ENCODE data around the gene SPDEF.

Gene SPDEF

DNA sequence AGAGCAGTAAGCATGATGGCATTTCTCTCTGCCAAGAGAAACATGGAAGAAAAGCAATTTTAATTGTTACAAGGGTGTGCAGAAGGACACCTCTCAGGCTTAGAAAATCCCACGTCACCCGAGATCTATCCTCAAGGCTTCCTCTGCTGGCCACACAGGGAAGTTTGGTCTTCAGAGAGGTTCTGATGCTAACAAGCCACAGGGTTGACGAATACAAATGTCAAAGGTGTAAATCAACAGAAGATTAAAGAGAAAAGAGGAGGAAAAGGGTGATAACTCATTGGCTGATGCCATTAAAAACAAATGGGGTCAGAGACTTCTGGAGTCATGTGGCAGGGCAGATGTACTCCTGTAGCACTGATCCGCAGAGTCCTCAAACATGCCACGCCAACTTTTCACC, 33.6 kb upstream of the SPDEF start:
- Histone ChIP-seq H2BK12ac (ENCODE audit: low read length) (no peak overlapping the region), H3K9ac (ENCODE audit: low read length) (no peak overlapping the region), H3K36me3 (ENCODE audit: control insufficient read depth in 1 of 2, insufficient read depth in 2 of 2, low read length in 2 of 2) (peaks cover 11 to 15% of the 10 kb centered on the region in 2 experiments), H4K8ac (ENCODE audit: low read depth, low read length) (no peak overlapping the region), H3K4me3 (ENCODE audit: low read depth, low read length) (no peak overlapping the region), H3K27ac (ENCODE audit: low read depth, low read length) (no peak overlapping the region), H3K14ac (ENCODE audit: low read length) (no peak overlapping the region), H2AFZ (ENCODE audit: insufficient read depth, low read length, poor library complexity) (no peak overlapping the region), H4K91ac (ENCODE audit: low read depth, low read length) (no peak overlapping the region), H3K27me3 (ENCODE audit: insufficient read depth, low read length) (no peaks in the 10 kb centered on the region), H3K79me1 (ENCODE audit: low read length) (no peaks in the 10 kb centered on the region), H2BK5ac (ENCODE audit: low read depth, low read length, poor library complexity) (no peak overlapping the region), H3K23ac (ENCODE audit: low read length) (no peak overlapping the region), H3K79me2 (ENCODE audit: control insufficient read depth, insufficient read depth, low read length, poor library complexity) (no peaks in the 10 kb centered on the region), H3K9me3 (ENCODE audit: insufficient read depth, low read depth, low read length) (no peaks in the 10 kb centered on the region), H2AK5ac (ENCODE audit: low read length) (no peak overlapping the region), H3K4ac (ENCODE audit: low read depth, low read length) (no peak overlapping the region), H3K18ac (ENCODE audit: low read length) (no peak overlapping the region), H3K4me1 (ENCODE audit: control insufficient read depth in 1 of 2, insufficient read depth in 2 of 2, low read length in 2 of 2) (no peaks in the 10 kb centered on the region), H2BK120ac (ENCODE audit: insufficient read depth, low read length, poor library complexity) (no peak overlapping the region), H3K4me2 (ENCODE audit: low read length) (no peak overlapping the region), H4K12ac (ENCODE audit: low read depth, low read length) (no peak overlapping the region)
- no peak for DNase-seq
- WGBS (ENCODE audit: extremely low coverage, insufficient coverage, insufficient read length), result no CpG with 5 or more reads among the region's 5 CpGs

DNA sequence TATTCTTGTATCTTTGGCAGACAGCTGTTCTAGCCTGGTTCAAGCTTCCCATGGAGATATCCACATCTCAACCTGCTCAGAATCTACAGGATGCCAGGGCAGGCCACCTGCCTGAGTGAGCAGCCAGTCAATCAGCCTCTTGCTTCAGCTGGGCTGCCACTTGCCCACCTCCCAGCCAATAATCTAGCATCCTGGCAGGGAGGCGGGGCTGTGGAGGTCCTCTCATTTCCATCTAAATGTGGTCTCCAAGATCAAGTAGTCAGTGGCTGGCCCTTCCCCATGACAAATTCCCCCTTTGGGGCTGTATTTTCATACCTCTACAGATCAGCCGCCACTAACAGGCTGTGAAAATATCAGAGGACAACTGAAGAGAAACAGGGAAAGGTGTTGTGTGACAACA, 33.0 kb upstream of the SPDEF start:
- Histone ChIP-seq H3K14ac (ENCODE audit: low read length) (no peak overlapping the region), H2BK120ac (ENCODE audit: insufficient read depth, low read length, poor library complexity) (no peak overlapping the region), H3K27ac (ENCODE audit: low read depth, low read length) (no peak overlapping the region), H3K4me2 (ENCODE audit: low read length) (no peak overlapping the region), H3K23ac (ENCODE audit: low read length) (no peak overlapping the region), H2BK5ac (ENCODE audit: low read depth, low read length, poor library complexity) (no peak overlapping the region), H4K91ac (ENCODE audit: low read depth, low read length) (no peak overlapping the region), H3K4me3 (ENCODE audit: low read depth, low read length) (no peak overlapping the region), H4K12ac (ENCODE audit: low read depth, low read length) (no peak overlapping the region), H3K9ac (ENCODE audit: low read length) (no peak overlapping the region), H3K79me1 (ENCODE audit: low read length) (no peaks in the 10 kb centered on the region), H3K27me3 (ENCODE audit: insufficient read depth, low read length) (no peaks in the 10 kb centered on the region), H2BK12ac (ENCODE audit: low read length) (no peak overlapping the region), H3K79me2 (ENCODE audit: control insufficient read depth, insufficient read depth, low read length, poor library complexity) (no peaks in the 10 kb centered on the region), H3K36me3 (ENCODE audit: control insufficient read depth in 1 of 2, insufficient read depth in 2 of 2, low read length in 2 of 2) (peaks cover 11 to 15% of the 10 kb centered on the region in 2 experiments), H4K8ac (ENCODE audit: low read depth, low read length) (no peak overlapping the region), H2AK5ac (ENCODE audit: low read length) (no peak overlapping the region), H3K4ac (ENCODE audit: low read depth, low read length) (no peak overlapping the region), H3K4me1 (ENCODE audit: control insufficient read depth in 1 of 2, insufficient read depth in 2 of 2, low read length in 2 of 2) (no peaks in the 10 kb centered on the region), H3K9me3 (ENCODE audit: insufficient read depth, low read depth, low read length) (no peaks in the 10 kb centered on the region), H3K18ac (ENCODE audit: low read length) (no peak overlapping the region), H2AFZ (ENCODE audit: insufficient read depth, low read length, poor library complexity) (no peak overlapping the region)
- whole genome bisulfite sequencing (ENCODE audit: extremely low coverage, insufficient coverage, insufficient read length), result no CpG with 5 or more reads among the region's 2 CpGs
- no peak for DNase-seq

DNA sequence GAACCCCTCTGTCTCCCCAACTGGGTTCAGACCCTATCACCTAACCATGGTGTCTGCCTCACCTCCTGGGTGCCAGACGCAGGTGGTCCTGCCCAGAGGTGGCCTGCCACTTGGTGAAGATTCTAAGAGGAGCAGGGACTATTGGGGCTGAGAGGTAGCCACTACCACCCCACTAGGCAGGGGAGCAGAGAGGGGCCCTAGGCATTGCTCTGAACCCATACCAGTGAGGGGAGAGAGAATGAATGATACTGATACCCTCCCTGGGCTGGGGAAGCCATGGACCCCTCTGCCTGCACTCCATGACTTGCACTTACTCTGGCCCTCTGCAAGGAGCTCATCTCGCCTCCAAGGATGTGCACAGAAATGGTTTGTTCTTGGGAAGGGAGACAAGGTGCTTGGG, 31.7 kb upstream of the SPDEF start:
- no peaks in the 10 kb centered on the region for H3K79me2 ChIP-seq (ENCODE audit: control insufficient read depth, insufficient read depth, low read length, poor library complexity)
- DNase-seq, result no peak
- peaks cover 15% of the 10 kb centered on the region in 2 experiments for H3K36me3 ChIP-seq (ENCODE audit: control insufficient read depth in 1 of 2, insufficient read depth in 2 of 2, low read length in 2 of 2)
- no peaks in the 10 kb centered on the region for H3K27me3 ChIP-seq (ENCODE audit: insufficient read depth, low read length)
- no peak overlapping the region for H2AFZ ChIP-seq (ENCODE audit: insufficient read depth, low read length, poor library complexity)
- no peak overlapping the region for H2BK5ac ChIP-seq (ENCODE audit: low read depth, low read length, poor library complexity)
- H2BK12ac ChIP-seq (ENCODE audit: low read length), result no peak overlapping the region
- no peaks in the 10 kb centered on the region for H3K4me1 ChIP-seq (ENCODE audit: control insufficient read depth in 1 of 2, insufficient read depth in 2 of 2, low read length in 2 of 2)
- no peak overlapping the region for H4K91ac ChIP-seq (ENCODE audit: low read depth, low read length)
- H3K27ac ChIP-seq (ENCODE audit: low read depth, low read length), result no peak overlapping the region
- no peak overlapping the region for H4K8ac ChIP-seq (ENCODE audit: low read depth, low read length)
- H3K4me2 ChIP-seq (ENCODE audit: low read length), result no peak overlapping the region
- no peaks in the 10 kb centered on the region for H3K9me3 ChIP-seq (ENCODE audit: insufficient read depth, low read depth, low read length)
- no peak overlapping the region for H3K9ac ChIP-seq (ENCODE audit: low read length)
- H3K4me3 ChIP-seq (ENCODE audit: low read depth, low read length), result no peak overlapping the region
- H3K4ac ChIP-seq (ENCODE audit: low read depth, low read length), result no peak overlapping the region
- H3K79me1 ChIP-seq (ENCODE audit: low read length), result no peaks in the 10 kb centered on the region
- no peak overlapping the region for H3K23ac ChIP-seq (ENCODE audit: low read length)
- no peak overlapping the region for H2BK120ac ChIP-seq (ENCODE audit: insufficient read depth, low read length, poor library complexity)
- WGBS (ENCODE audit: extremely low coverage, insufficient coverage, insufficient read length), result no CpG with 5 or more reads among the region's 2 CpGs
- H3K18ac ChIP-seq (ENCODE audit: low read length), result no peak overlapping the region
- H3K14ac ChIP-seq (ENCODE audit: low read length), result no peak overlapping the region
- no peak overlapping the region for H2AK5ac ChIP-seq (ENCODE audit: low read length)
- no peak overlapping the region for H4K12ac ChIP-seq (ENCODE audit: low read depth, low read length)

DNA sequence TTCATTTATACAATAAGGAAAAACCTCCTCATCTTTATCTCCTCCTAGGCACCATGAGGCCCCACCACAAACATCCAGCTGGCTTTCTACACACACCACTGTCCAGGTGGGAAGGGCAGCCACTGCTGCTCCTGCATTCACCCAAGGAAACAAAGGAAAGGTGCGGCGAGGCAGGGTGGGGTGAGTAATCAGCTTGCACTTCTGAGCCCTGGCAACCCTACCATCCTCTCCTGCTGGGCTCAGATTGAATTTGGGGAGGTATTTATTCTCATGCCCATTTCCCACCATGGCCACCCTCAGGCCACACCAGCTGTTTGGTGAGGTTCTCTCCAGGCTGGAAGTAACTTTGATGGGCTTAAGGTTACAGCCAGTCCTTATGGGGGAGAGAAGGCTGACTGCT, 31.2 kb upstream of the SPDEF start:
- no peak overlapping the region for H3K4me2 ChIP-seq (ENCODE audit: low read length)
- H2BK120ac ChIP-seq (ENCODE audit: insufficient read depth, low read length, poor library complexity), result no peak overlapping the region
- DNase-seq, result no peak
- no peak overlapping the region for H3K18ac ChIP-seq (ENCODE audit: low read length)
- no peak overlapping the region for H3K4ac ChIP-seq (ENCODE audit: low read depth, low read length)
- no peak overlapping the region for H2BK12ac ChIP-seq (ENCODE audit: low read length)
- H2AFZ ChIP-seq (ENCODE audit: insufficient read depth, low read length, poor library complexity), result no peak overlapping the region
- no peaks in the 10 kb centered on the region for H3K79me2 ChIP-seq (ENCODE audit: control insufficient read depth, insufficient read depth, low read length, poor library complexity)
- H3K36me3 ChIP-seq (ENCODE audit: control insufficient read depth in 1 of 2, insufficient read depth in 2 of 2, low read length in 2 of 2), result peaks cover 15% of the 10 kb centered on the region in 2 experiments
- no peak overlapping the region for H3K23ac ChIP-seq (ENCODE audit: low read length)
- H3K9ac ChIP-seq (ENCODE audit: low read length), result no peak overlapping the region
- H3K27me3 ChIP-seq (ENCODE audit: insufficient read depth, low read length), result no peaks in the 10 kb centered on the region
- H3K79me1 ChIP-seq (ENCODE audit: low read length), result no peaks in the 10 kb centered on the region
- WGBS (ENCODE audit: extremely low coverage, insufficient coverage, insufficient read length), result no CpG with 5 or more reads among the region's 2 CpGs
- no peak overlapping the region for H3K27ac ChIP-seq (ENCODE audit: low read depth, low read length)
- no peaks in the 10 kb centered on the region for H3K9me3 ChIP-seq (ENCODE audit: insufficient read depth, low read depth, low read length)
- H3K14ac ChIP-seq (ENCODE audit: low read length), result no peak overlapping the region
- H3K4me3 ChIP-seq (ENCODE audit: low read depth, low read length), result no peak overlapping the region
- H4K91ac ChIP-seq (ENCODE audit: low read depth, low read length), result no peak overlapping the region
- no peaks in the 10 kb centered on the region for H3K4me1 ChIP-seq (ENCODE audit: control insufficient read depth in 1 of 2, insufficient read depth in 2 of 2, low read length in 2 of 2)
- H2BK5ac ChIP-seq (ENCODE audit: low read depth, low read length, poor library complexity), result no peak overlapping the region
- H4K12ac ChIP-seq (ENCODE audit: low read depth, low read length), result no peak overlapping the region
- H4K8ac ChIP-seq (ENCODE audit: low read depth, low read length), result no peak overlapping the region
- no peak overlapping the region for H2AK5ac ChIP-seq (ENCODE audit: low read length)

Measured in trophoblast cell (in vitro differentiated cells and primary cell).